Hindlimb muscle (tissue), 1 donor: ENCODE measurements around the gene GALT. TPM values are rescaled to one million over a fixed set of nuclear protein-coding genes. Genes with fewer than 3 reads are reported as not detected.

Source experiments
- DNase-seq: peaks from one replicate; pipeline ENCODE4 v3.0.0-alpha.2; 2013
- polyA plus RNA-seq: library from polyadenylated mRNA; unstranded; fragments of 120-200 nt; gene quantifications from one replicate; pipeline ENCODE4 v1.2.1, GENCODE V29; 2013; ENCODE audit not compliant: insufficient read length

The GALT gene
- polyA plus RNA-seq, 1 donor: 46.6 TPM

DNA sequence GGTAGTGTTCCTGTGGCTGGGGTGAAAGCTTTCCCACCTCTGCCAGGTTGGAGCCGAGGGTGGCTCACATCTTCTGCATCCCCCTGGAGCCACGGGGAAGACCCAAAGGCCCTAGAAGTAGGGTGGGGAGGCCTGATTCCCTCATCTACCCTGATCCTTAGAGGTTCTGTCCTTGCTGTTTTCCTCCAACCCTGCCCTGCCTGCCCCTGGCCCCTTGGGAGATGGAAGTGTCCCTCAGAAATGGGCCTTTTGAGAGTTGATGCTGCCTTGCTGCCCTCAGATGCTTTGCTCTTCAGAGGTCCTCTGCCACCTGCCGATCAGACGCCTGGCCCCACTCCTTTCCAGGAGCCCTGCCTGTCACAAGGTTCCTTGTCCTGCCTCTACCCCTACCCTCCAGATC lies 38.3 kb downstream of the GALT start:
- no peak for DNase-seq

GRCh38 chr9:34685591-34685990 lies 39.1 kb downstream of the GALT start:
- no peak for DNase-seq

DNA sequence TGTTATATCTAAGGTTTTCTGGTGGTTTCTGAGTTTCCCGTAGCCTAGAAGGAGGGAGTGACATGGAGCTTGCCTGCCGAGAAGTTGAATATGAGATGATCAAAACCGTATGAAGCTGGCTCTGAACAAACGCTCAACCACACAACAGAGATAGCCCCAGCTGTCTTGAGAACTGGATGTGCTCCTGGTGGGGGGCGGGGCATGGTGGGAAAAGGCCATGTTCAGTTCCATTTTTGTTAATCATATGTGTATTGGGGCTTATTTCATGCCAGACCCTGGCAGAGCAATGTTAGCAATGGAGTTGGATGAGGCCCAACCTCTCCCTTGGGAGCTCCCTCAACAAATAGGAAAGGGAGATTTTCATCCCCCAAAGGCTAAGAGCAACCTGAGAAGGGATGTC lies 39.8 kb downstream of the GALT start:
- no peak for DNase-seq

- DNase-seq: no peak
Observed at GRCh38 chr9:34686732-34687131, 40.3 kb downstream of the GALT start.

GRCh38 chr9:34687276-34688030 lies 41.0 kb downstream of the GALT start:
- DNase-seq: no peak

DNA sequence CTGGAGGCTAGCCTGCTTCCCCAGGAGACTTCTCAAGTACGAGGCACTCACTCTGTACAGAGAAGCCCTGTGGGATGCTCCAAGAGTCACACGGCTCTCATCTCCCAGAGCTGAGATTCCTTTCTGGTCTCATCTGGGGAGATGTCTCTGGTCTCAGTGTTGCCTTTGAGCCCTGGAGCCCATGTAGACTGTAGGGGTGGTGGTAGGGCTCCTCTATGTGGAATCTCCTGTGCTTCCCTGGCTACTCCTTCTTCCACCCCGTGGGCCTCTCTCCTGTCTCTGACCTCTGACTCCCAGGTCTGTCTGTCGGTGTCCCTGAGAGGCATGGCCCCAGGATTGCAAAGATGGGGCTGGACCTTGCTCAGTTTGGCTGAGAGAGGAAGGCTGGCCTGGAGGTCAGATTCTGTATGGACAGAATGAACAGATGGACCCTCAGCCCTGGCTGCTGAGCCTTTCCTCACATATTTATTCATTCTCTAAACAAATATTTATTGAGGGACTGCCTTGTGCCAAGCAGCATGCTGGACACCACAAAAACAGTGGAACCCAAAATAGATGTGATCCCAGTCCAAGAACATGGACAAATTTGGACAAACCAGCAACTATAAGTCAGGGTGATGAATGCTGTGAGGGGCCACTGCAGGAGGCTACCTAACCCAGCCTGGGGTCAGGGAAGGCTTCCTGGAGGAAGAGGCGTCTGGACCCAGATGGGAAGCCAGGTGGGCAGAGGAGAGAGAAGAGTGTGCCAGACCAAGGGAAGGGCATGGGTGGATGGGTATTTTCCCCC lies 42.0 kb downstream of the GALT start:
- no peak for DNase-seq

DNA sequence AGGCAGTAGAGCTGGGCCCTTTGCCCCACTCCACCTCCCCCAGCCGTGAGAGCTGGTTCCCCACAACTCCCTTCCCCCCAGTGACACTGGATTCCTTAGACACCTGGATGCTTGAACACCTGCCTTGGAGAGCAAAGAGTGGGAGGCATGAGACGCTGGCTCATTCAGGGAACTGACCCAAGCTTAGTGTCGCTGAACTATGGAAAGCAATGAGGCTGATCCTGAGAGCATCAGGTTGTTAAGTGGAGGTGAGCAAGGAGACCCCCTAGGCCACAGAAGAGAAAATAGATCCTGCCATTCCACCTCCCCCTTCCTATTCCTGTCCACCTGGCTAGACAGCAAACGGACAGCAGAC lies 42.6 kb downstream of the GALT start:
- no peak for DNase-seq

DNA sequence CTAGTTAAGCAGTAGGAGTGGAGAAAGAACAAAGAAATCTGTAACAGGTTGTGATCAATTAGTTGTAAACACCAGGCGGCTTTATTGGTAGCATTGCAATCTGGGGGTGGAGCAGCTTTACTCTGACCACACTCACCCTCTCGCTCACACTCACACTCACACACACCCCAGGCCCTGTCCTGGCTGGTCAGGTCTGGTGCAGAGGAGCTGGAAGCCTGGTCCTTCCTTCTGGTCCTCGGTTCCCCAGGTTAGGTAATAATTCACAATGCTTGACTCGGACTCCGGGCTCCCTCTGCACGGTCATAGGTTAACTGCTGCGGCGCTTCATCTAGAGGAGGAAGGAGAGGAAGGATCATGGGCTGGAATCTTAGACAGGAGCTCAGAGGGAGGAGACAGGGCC lies 43.0 kb downstream of the GALT start:
- DNase-seq: no peak

GRCh38 chr9:34690983-34691935 lies 44.8 kb downstream of the GALT start, which contains the start of gene CCL19:
CCL19 (minus strand) TSS chr9:34691276; CDS start chr9:34691139, 137 bp downstream.
- no peak for DNase-seq

DNA sequence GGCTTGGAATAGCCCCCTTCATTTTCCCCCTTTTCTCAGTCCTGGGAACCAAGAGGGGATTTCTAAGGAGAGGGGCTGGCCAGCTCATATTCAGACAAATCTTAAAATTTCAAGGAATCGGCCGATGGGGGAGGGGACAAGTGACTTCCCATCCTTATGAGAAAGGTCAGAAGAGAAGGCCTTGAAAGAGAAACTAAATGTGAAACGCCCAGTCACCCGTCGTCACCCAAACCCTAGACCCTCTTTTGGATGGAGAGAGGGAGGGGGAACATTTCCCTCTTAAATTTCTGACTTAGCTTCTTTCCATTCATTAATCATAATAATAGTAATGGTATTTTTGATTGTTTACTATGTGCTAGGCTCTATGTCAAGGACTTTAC lies 45.5 kb downstream of the GALT start:
- DNase-seq: no peak

DNA sequence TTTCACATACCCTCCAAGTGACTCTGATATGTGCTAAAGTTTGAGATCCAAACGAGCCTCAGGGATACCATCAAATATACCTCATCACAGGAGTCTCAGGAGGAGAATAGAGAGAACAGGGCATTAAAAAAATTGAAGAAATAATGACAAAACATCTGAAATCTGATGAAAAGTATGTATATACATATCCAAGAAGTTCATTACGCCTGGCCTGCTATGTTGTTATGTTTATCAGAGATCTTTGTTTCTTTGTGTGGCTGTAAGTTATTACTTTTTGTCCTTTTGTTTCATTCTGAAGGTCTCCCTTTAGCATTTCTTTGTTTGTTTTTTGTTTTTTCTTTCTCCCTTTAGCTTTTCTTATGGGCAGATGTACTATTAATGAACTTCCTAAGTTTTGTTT lies 47.1 kb downstream of the GALT start:
- no peak for DNase-seq

DNA sequence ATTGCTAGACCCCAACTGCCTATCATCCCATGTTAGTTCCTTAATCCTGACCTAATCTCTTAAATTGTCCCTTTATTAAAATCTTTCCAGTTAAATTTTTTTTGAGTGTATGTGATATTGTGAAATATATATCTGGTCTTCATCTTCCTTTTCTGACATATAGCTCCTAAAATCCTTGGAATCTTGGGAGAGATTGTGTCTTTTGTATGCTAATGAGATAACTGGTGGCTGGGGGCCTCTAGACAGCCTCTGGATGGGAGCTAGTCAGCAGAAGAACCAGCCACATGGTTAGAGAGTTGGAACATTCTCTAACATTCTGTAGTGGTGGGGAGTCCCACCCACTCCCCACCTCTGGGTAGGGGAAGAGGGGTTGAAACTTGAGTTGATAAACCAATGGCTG lies 48.3 kb downstream of the GALT start:
- DNase-seq: no peak

Other genes with a start within 250 kb of the GALT start
- gene FAM219A, start 188.1 kb upstream of the GALT start, polyA plus RNA-seq: 14.1 TPM
- not detected for gene DNAI1, start 187.9 kb upstream of the GALT start, polyA plus RNA-seq
- gene ENHO, start 123.7 kb upstream of the GALT start, polyA plus RNA-seq: 4.3 TPM
- 53.8 TPM for gene CNTFR, start 57.0 kb upstream of the GALT start, polyA plus RNA-seq
- 20.9 TPM for gene RPP25L, start 34.6 kb upstream of the GALT start, polyA plus RNA-seq
- 71.7 TPM for gene DCTN3, start 26.2 kb upstream of the GALT start, polyA plus RNA-seq
- gene ARID3C, start 17.6 kb upstream of the GALT start, polyA plus RNA-seq: 0.18 TPM
- 52.0 TPM for gene SIGMAR1, start 8.9 kb upstream of the GALT start, polyA plus RNA-seq
- 96.1 TPM for gene IL11RA, start 5.5 kb downstream of the GALT start, polyA plus RNA-seq
- 0.67 TPM for gene CCL27, start 16.0 kb downstream of the GALT start, polyA plus RNA-seq
- not detected for gene CCL19, start 44.6 kb downstream of the GALT start, polyA plus RNA-seq
- 4.3 TPM for gene CCL21, start 63.5 kb downstream of the GALT start, polyA plus RNA-seq